ENCODE data around the gene BHLHA9. TPM values are rescaled to one million over a fixed set of nuclear protein-coding genes. Genes with fewer than 3 reads are reported as not detected.

BHLHA9 gene
- total RNA-seq, 1 experiment from 2014 or later = not detected

- CTCF ChIA-PET = interaction anchor here (0.7 to 1.7 kb wide), 3 partner anchors 25 to 78 kb away, joined by 3 to 4 read pairs (median 4); partner anchors contain the start of gene TRARG1
- Mint-ChIP-seq H3K4me3 (no peak overlapping the region), H3K27ac (no peak overlapping the region), H3K4me1 (peaks cover 14% of the 10 kb centered on the region), H3K27me3 (ENCODE audit: low read depth) (peaks cover 22% of the 10 kb centered on the region), H3K36me3 (no peaks in the 10 kb centered on the region), H3K9me3 (peaks cover 4% of the 10 kb centered on the region; the same call in 1 of the 2 replicates)
- no peak for ATAC-seq
- POLR2A ChIA-PET = no interaction called here
- no peak for DNase-seq (ENCODE audit: low spot score)
- TF ChIP-seq MXD4 (CRISPR knock-in tag; IDR thresholded peaks at IDR 0.05; ENCODE audit: borderline replicate concordance) (no peak), FOXK1 (CRISPR knock-in tag; IDR thresholded peaks at IDR 0.05) (no peak), ARID4B (CRISPR knock-in tag; IDR thresholded peaks at IDR 0.05; ENCODE audit: borderline replicate concordance) (no peak), IRF1 (CRISPR knock-in tag; IDR thresholded peaks at IDR 0.05) (no peak), MAX (CRISPR knock-in tag; IDR thresholded peaks at IDR 0.05) (no peak), HMGXB4 (CRISPR knock-in tag; IDR thresholded peaks at IDR 0.05) (no peak), TP53 (CRISPR knock-in tag; IDR thresholded peaks at IDR 0.05) (no peak), GTF2I (CRISPR knock-in tag; conservative IDR thresholded peaks at IDR 0.05) (no peak), JAZF1 (CRISPR knock-in tag; IDR thresholded peaks at IDR 0.05) (no peak), ZNF263 (CRISPR knock-in tag; IDR thresholded peaks at IDR 0.05; ENCODE audit: low read depth) (no peak), MLX (CRISPR knock-in tag; IDR thresholded peaks at IDR 0.05) (no peak), FOXP1 (CRISPR knock-in tag; IDR thresholded peaks at IDR 0.05; ENCODE audit: borderline replicate concordance) (no peak), RORB (CRISPR knock-in tag; IDR thresholded peaks at IDR 0.05) (no peak), NFYB (CRISPR knock-in tag; conservative IDR thresholded peaks at IDR 0.05; ENCODE audit: low read depth) (no peak), SP1 (CRISPR knock-in tag; conservative IDR thresholded peaks at IDR 0.05) (no peak), ETV6 (CRISPR knock-in tag; IDR thresholded peaks at IDR 0.05) (no peak), ZNF416 (CRISPR knock-in tag; IDR thresholded peaks at IDR 0.05) (no peak)
Observed at GRCh38 chr17:1255041-1255440, 15.2 kb upstream of the BHLHA9 start.

GRCh38 chr17:1256699-1257098 is 13.5 kb upstream of the BHLHA9 start:
- CTCF ChIA-PET = interaction anchor here (0.6 to 1.6 kb wide), 3 partner anchors 48 to 371 kb away, joined by 3 to 4 read pairs (median 4); no protein-coding TSS in a partner anchor
- POLR2A ChIA-PET = no interaction called here
- Mint-ChIP-seq H3K27me3 (ENCODE audit: low read depth) (peaks cover 34% of the 10 kb centered on the region), H3K27ac (no peak overlapping the region), H3K4me1 (peaks cover 17% of the 10 kb centered on the region), H3K9me3 (peaks cover 4% of the 10 kb centered on the region; the same call in 1 of the 2 replicates), H3K4me3 (no peak overlapping the region), H3K36me3 (no peaks in the 10 kb centered on the region)
- DNase-seq (ENCODE audit: low spot score) = no peak
- no peak for ATAC-seq
- no peak for TF ChIP-seq SOX15 (CRISPR knock-in tag; IDR thresholded peaks at IDR 0.05)
- TF ChIP-seq KAT7 (CRISPR knock-in tag; IDR thresholded peaks at IDR 0.05; ENCODE audit: borderline replicate concordance) = no peak
- TF ChIP-seq AFF4 (CRISPR knock-in tag; IDR thresholded peaks at IDR 0.05; ENCODE audit: borderline replicate concordance) = no peak
- no peak for TF ChIP-seq ETV6 (CRISPR knock-in tag; IDR thresholded peaks at IDR 0.05)
- no peak for TF ChIP-seq ZNF121 (CRISPR knock-in tag; IDR thresholded peaks at IDR 0.05)
- no peak for TF ChIP-seq MXD4 (CRISPR knock-in tag; IDR thresholded peaks at IDR 0.05; ENCODE audit: borderline replicate concordance)
- no peak for TF ChIP-seq ESRRA (CRISPR knock-in tag; IDR thresholded peaks at IDR 0.05; ENCODE audit: borderline replicate concordance)

All from WTC11 (cell line).